Bronchial epithelial cell (primary cell): Measurements from ENCODE around the gene BPI. TPM values are rescaled to one million over a fixed set of nuclear protein-coding genes. Genes with fewer than 3 reads are reported as not detected.
"Not testable (repeated sequence)": the region's sequence is repeated elsewhere in the genome, so short reads cannot be mapped to it uniquely, and the experiment has no call there.

Source experiments
- DNase-seq: peaks from one replicate; pipeline ENCODE4 v3.0.0-alpha.2; 2010; ENCODE audit warnings: low read depth
- FAIRE-seq: peaks from 2 replicates; lab custom pipeline; 2011; peaks lifted over from hg19 to GRCh38; lab: Jason Lieb, UNC
- H3K27me3 ChIP-seq: 2 replicates; pipeline ENCODE4 v1.5.1; 2011; ENCODE audit warnings: low read length; ENCODE audit not compliant: control insufficient read depth, insufficient read depth
- H3K36me3 ChIP-seq: 2 replicates; pipeline ENCODE4 v1.5.1; 2011; ENCODE audit warnings: low read length; ENCODE audit not compliant: control insufficient read depth, insufficient read depth
- H3K4me3 ChIP-seq: 2 replicates; pipeline ENCODE4 v1.5.1; 2011; ENCODE audit warnings: mild to moderate bottlenecking, low read depth, low read length, control low read depth
- total RNA-seq: library from RNA; depleted of rRNA; stranded (reverse); fragments of >200 nt; gene quantifications from 2 replicates; pipeline ENCODE4 v1.2.1, GENCODE V29; 2014
- TF ChIP-seq, protein P1 (sequence below): IDR thresholded peaks from 2 replicates; pipeline ENCODE4 v1.5.1; 2011; ENCODE audit warnings: mild to moderate bottlenecking, moderate library complexity, low read length, control low read depth, inconsistent platforms; ENCODE audit not compliant: insufficient read depth, severe bottlenecking

Gene BPI
- total RNA-seq, 1 donor from 2014 or later = not detected

DNA sequence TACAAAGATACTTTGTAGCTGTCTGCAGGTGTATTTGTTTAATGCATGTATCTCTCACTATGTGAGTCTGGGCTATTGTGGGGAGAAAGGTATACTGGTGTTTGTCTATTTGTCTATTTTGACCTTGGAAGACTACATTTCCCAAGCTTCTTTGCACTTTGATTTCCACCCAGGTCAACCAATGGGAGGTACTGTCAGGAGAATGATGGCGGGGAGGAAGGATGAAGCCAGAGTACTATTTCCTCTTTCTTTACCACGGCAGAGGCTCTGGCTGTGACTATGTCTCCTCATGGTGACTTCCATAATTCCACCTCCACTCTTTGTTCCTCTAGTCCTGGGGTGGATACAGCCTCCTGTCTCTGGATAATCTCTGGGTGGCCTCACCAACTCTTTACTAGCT is 65.4 kb downstream of the BPI start:
- FAIRE-seq = no peak

DNA sequence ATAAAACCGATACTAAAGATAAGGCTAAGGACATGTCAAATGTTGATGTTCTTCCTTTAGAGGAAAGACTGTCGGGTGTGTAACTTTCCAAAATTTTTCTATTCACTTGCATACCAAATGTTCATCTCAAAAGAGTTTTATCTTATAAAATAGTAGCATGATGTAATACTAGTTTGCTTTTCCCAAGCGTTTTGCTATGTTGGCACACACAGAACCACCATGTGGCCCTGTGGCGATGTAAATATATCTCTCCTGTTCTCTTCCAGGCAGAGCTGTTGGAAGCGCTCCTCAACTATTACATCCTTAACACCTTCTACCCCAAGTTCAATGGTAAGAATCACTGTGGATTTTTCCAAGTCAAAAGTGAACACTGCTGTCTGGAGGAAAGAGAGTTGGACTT is 68.8 kb downstream of the BPI start:
- peaks cover 4% of the 10 kb centered on the region for H3K27me3 ChIP-seq
- FAIRE-seq (no peak), DNase-seq (no peak)
- no peak overlapping the region for H3K4me3 ChIP-seq
- H3K36me3 ChIP-seq = no peaks in the 10 kb centered on the region
- TF ChIP-seq, protein P1, sequence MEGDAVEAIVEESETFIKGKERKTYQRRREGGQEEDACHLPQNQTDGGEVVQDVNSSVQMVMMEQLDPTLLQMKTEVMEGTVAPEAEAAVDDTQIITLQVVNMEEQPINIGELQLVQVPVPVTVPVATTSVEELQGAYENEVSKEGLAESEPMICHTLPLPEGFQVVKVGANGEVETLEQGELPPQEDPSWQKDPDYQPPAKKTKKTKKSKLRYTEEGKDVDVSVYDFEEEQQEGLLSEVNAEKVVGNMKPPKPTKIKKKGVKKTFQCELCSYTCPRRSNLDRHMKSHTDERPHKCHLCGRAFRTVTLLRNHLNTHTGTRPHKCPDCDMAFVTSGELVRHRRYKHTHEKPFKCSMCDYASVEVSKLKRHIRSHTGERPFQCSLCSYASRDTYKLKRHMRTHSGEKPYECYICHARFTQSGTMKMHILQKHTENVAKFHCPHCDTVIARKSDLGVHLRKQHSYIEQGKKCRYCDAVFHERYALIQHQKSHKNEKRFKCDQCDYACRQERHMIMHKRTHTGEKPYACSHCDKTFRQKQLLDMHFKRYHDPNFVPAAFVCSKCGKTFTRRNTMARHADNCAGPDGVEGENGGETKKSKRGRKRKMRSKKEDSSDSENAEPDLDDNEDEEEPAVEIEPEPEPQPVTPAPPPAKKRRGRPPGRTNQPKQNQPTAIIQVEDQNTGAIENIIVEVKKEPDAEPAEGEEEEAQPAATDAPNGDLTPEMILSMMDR = no peak

More for the DNA sequence above, 65.4 kb downstream of the BPI start:
- DNase-seq = peak; percentile 17
- no peaks in the 10 kb centered on the region for H3K36me3 ChIP-seq
- H3K4me3 ChIP-seq = no peak overlapping the region
- H3K27me3 ChIP-seq = peaks cover 4% of the 10 kb centered on the region
- TF ChIP-seq, protein P1 = no peak

DNA sequence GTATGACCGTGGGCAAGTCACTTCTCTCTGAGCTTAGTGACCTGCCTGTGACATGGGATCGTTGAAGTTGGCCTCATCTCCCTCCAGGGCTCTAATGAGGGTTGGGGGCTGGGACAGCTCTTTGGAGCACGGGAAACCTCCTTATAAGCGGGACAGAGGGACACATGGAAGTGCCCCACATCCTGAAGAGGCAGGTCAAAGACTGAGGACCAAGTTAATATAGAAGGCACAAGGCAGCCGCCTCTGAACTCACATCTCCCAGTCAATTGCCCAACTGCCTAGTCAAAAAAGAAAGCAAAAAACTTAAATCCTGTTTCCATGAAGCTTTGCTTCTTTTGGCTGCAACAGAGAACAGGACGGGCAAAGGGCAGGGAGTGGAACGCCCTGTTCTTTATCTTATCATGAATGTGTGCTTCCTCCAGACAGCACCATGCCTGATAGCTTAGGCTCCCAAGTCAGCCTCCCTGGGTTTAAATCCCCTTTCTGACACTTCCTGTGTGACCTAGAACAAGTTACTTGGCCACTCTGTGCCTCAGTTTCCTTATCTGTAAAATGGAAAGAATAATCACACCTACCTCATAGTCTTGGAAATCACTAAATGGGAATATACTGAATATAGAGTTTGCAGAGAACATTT is 69.4 kb downstream of the BPI start:
- TF ChIP-seq, protein P1 = no peak
- FAIRE-seq = no peak
- peaks cover 4% of the 10 kb centered on the region for H3K27me3 ChIP-seq
- no peak for DNase-seq
- H3K4me3 ChIP-seq = no peak overlapping the region
- no peaks in the 10 kb centered on the region for H3K36me3 ChIP-seq

DNA sequence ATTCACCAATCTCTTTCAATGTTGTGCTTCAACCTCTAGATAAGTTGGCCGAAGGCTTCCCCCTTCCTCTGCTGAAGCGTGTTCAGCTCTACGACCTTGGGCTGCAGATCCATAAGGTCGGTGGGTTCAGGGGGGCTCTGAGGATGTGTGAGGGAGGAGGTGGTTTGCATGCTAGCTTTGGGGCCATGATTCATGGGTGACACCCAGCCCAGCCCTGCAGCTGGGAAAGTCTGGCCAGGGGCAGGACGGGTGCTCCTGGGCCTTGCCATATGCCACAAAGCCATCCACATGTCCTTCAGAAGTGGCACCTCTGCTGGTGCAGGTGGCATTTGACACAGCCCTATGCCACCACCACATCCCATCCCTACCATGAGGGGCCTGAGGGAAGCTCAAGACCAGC is 69.9 kb downstream of the BPI start:
- DNase-seq = no peak
- Histone ChIP-seq H3K36me3 (no peaks in the 10 kb centered on the region), H3K27me3 (peaks cover 4% of the 10 kb centered on the region), H3K4me3 (no peak overlapping the region)
- FAIRE-seq = no peak
- TF ChIP-seq, protein P1 = no peak

DNA sequence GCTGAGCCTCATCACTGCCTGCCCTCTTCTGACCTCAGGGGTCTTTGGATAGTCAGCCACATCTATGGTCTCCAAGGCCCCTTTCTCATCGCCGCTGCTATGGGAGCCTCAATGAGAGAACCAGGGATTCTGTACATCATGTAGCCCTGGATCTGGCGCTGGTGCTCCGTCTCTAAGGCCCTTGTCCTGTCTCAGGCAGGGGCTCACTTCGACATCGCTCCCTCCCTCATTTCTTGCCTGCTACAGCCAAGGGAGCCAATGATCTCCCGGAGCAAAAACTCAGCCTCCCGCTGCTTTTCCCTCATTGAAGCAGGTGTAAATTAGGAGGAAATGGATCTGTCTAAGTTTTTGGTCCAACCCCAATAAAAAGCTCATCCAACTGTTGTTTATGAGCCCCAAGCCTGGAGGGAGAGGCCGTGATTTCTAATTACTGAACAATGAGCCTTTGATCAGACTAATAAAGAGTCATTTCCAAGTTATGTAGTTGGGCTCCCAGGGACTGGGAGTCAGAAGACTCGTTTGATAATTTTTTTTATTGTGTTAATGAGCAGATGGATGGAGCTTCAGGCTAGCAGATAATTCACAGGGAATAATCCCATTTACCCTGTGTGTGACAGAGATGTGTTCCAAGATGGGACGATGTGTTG is 73.2 kb downstream of the BPI start:
- no peak for FAIRE-seq
- no peak for DNase-seq
- H3K4me3 ChIP-seq = no peak overlapping the region
- no peaks in the 10 kb centered on the region for H3K36me3 ChIP-seq
- H3K27me3 ChIP-seq = peaks cover 4% of the 10 kb centered on the region
- TF ChIP-seq, protein P1 = no peak

DNA sequence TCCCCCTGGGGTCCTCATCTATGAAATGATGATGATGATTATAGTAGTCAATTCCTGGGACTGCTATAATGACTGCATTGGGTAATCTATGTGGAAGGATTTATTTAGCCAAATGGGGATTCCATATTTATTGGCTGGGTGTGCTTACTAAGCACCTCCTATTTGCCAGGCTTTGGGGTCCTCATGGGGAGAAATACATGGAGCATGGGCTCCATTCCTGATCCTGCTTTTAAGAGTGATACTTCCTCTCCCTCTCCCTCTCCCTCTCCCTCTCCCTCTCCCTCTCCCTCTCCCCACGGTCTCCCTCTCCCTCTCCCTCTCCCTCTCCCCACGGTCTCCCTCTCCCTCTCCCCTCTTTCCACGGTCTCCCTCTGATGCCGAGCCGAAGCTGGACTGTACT is 73.9 kb downstream of the BPI start:
- FAIRE-seq = not testable (repeated sequence)

More for the DNA sequence above, 73.9 kb downstream of the BPI start:
- not testable (repeated sequence) for H3K27me3 ChIP-seq, H3K36me3 ChIP-seq, H3K4me3 ChIP-seq, DNase-seq
